ENCODE results near the gene ERC2.

The ERC2 gene

DNA sequence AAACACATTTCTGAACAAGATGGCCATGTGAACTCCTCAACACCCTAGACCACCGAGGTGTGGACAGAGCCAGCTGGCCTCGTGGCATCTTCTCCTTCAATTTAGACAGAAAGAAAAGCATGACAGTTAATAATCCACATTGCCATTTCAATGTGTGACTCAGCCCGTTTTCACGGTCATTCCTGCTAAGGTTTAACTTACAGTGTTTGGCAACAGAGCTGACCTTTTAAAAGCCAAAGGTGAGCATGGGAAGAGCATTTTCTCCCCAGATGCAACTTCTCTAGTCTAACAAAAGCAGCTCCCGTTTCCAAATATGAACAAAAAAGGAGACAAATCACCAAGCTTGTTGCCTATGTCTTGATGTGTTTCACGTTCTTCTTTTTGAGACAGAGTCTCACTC is 563.6 kb downstream of the ERC2 start:
- no peak for DNase-seq

DNA sequence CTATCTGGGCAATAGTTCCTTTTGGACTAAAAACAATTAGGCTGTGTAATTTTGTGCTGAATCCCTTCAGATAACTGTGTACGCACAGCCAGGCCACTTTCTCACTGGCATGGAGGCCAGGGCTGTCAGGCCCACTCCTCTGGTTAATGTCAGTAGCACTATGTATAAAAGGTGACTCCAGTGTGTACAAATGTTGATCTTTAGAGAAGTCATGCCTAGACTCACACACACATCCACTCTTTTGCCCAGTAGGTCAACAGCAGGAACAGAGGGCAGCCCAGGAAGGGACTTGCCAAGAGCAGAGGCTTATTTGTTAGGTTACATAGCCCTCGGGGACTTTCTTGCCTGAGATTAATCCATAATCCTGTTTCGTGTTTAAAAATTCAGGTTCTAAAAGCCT is 564.6 kb downstream of the ERC2 start:
- no peak for DNase-seq

DNA sequence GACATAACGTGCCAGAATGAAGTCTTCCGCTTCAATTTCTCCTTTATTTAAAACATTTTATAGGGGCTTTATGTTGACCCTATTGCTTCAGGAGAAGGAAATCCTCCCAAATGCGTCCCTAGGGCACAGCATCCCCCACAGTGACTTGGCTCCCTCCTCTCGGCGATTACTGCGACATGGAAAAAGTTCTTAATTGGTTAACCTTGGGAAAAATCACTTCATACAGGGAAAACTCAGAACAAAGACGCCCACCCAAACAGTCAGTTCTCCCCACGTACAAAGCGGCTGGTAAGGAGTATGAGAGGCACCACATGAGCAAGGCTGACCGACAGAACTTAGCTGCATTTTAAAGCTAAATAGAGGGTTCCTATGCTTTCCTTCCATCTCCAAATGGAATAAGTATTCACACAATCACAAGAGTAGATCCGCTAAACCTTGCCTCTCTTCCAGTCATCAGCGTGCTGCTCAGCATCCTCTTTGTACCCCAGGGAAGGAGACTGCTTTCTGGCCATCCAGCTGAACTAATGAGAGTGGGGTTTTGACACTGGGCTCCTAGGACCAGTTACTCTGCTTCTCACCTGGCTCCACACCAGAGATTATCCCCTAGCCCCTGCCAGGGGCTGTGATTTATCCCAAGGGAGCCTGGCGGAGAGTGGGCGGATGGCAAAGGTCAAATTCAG is 565.9 kb downstream of the ERC2 start:
- no peak for DNase-seq

DNA sequence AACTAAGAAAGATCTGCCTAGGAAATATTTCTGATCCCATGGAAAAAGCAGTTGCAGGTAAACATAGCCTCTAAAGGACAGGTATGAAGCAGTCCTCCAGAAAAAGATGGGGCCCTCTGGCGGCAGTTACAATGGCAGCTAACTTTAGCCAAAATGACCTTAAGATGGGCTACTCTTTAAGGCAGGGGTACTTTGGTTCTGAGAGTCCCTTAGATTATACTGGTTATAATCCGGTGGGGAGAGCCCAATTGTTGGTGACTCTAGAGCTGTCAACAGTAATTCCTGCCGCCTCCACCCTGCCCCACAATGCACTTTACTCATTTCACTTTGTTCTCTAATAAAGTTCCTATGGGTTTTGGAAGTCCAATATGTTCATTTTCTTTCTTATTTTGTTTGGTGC is 568.4 kb downstream of the ERC2 start:
- DNase-seq, result no peak

DNA sequence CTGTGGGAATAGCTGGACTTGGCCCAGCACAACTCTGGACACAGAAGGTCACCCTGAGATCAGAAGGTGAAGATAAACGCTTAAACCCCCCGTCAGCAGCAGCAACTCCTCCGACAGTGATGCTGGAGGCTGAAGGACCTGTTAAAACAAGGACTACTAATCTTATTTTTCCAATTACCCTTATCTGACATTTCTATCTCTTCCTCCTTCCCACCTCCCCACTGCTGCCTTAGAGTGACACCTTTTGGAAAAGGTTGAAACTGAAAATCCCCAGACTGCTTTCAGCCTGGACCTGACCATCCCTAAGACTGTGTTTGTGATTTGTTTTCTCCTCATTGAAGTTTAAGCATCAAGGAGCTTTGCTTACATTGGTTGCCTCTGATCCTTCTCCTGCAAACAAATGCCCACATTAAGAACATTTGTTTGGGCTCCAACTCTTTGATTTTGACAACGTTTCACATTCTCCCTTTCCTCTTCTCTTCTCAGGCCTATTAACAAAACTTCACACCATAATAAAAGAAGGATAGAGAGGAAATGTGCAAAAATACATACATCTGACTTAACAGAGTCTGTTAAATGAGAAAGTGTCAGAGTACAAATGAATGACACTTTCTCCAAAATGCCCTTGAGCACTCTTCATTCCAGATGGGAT is 570.6 kb downstream of the ERC2 start:
- no peak for DNase-seq

DNA sequence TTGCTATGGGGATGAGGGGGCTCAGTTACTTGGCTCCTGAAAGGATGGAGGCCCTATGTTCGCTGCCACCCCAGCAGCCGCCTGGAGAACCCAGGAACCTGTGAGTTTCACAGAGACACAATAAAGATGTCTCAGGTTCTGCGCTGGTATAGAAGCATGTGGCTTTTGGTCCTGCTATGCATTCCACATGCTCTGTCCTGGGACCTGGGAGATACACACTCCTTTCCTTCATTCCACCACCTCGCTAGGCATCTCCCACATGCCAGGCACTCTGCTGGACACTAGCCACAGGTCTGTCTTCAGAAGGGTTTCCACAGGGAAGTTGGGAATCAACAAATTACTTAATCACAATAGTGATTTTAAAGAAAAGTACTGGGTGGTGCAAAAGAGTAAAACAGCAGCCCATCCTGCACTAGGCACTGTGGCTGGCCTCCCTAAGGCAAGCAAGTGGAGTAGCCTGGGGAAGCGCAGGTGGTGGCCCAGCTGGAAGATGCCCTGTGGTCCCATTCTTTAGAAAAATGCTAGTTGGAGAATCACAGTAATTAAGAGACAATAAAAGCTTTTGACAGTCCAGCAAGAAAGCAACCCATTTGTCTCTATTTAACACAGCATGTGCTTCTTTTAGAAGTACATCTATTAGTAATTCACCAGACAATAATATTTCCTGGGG is 572.2 kb downstream of the ERC2 start:
- DNase-seq, result no peak

DNA sequence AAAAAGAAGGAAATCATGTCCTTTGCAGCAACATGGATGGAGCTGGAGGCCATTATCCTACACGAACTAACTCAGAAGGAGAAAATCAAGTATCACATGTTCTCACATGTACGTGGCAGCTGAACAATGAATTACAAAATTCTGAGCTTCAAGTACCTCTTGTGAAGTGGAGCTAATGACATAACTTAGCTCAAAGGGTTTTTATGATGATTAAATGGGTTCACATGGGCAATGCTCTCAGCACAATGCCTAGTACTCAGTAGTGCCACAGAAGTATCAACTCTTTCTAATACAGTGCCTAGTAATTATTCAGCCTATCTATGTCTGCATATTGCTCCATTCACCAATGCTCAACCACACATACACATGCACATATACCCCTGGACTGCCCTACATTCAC is 573.7 kb downstream of the ERC2 start:
- no peak for DNase-seq

DNA sequence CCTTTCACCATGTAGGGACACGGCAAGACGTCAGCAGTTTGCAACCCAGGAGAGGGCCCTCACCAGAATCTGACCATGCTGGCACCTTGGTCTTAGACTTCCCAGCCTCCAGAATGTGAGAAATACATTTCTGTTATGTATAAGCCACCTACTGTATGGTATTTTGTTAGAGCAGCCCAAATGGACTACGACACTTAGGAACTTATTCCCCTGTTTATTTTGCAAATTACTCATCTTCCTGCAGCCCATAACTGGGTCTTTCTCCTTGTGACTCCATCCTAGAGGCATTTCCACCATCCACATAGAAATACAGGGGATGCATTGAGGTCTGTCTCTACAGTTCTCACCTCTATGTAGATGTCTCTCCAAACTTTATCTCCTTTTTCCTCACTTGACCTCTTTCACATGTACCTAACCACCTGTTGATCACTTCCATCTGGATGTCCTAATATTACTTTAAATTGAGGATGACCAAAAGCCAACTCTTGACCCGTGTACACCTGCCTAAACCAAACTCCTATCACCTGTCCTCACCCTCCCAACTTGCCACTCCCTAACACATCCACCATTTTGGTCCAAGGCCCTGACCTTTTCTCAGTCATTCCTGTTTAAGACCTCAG is 575.1 kb downstream of the ERC2 start:
- no peak for DNase-seq

DNA sequence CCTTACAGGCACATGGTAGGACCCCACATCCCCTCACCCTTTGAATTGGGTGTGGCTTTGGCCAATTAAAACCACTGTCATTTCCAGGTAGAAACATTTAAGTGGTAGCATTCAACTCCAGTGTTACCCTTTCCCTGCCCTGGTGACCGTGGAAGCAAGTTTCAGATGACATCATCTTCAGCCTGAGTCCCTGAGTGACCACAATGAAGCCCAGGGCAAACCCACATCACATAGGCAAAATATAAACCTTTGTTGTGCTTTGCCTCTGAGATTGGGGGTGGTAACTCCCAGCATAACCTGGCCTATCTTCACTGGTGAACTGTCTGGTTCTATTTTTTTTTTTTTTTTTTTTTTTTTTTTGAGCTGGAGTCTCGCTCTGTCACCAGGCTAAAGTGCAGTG is 577.2 kb downstream of the ERC2 start:
- no peak for DNase-seq

DNA sequence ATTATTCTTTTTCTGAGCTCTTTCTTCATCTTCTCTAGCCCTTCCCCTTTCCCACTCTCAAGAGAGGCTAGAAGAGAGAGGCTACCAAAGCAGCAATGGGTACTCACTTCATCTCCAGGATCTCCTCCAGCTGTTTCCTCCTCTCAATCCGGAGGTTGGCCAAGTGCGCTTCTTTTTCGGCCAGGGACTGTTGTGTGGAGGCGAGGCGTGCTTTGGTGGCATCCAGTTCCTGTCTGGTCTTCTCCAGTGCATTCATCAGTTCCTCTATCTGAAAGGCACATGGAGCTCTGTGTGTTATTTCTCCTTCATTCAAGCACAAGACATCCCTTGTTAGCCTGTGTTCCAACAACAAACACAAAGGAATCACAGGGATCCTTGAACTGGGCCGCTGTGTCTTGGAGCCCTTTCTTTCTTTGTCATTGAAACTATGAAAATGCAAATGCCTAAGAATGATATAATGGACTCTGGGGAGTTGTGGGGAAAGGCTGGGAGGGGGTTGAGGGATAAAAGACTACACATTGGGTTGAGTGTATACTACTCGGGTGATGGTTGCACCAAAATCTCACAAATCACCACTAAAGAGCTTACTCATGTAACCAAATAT is 579.9 kb downstream of the ERC2 start:
- DNase-seq, result no peak

DNA sequence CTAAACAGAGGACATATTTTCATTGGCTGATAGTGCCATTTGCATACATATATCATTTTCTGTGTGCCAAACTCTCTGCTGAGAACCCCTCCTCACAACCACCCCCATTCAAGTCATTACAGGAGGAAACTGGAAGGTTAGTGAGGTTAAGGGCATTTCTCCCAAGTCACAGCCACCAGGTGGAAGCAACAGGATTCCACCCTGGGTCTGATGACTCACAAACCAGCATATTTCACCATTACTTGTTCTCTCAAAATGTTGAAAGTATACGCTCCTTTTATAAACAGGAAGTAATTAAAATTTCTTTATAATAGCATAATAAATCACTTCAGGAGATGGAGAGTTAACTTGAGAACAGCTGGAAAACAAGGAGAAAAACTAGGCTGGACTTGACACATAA is 582.5 kb downstream of the ERC2 start:
- DNase-seq, result no peak

DNA sequence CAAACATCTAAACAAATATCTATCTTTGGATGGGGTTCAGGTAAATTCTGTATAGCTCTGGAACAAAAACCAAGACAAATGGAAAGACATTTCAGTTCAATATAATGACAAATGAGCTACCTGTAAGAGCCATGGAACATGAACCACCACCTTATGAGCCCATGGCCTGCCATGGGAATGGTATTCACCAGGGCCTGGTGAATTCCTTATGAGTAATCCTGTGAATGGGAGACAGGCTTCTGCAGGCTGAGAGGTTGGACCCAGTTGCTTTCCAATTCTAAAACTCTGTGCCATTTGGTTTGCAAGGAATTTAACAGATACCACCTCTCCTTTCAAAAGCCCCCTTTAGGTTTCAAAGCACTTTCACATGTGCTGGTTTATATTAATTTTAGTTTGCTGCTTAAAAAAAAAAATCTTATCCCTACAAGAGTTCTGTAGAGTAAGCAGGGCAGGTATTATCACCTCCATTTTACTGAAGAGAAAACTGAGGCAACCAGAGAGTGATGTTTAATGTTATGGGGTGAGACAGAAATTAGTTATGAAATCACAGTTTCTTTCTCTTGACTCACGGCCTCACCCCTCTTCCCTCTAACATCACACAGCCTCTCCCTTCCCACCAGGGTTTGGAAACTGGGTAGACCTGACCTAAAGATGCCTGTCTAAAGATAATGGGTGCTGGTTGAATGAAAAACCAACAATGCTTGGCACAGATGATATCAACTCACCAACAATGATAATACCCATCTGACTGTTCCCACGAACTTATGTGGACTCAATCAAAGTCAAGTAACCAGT is 583.6 kb downstream of the ERC2 start:
- no peak for DNase-seq

DNA sequence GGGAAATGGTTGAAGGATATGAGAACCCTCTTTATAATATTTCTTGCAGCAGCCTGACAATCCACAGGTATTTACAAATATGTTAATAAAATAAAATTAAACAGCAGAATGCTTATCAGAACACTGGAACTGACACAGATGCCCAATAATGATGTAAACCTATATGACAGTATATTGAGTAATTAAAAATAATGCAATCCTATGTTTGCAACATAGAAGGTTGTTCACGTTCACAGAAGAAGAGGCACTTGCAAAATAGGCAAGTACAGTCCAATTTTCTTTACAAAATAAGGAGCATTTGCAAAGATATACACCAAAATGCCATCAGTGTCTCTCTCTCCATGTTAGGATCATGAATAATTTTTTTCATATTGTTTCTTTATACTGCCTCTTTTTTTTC is 584.2 kb downstream of the ERC2 start:
- DNase-seq, result no peak

DNA sequence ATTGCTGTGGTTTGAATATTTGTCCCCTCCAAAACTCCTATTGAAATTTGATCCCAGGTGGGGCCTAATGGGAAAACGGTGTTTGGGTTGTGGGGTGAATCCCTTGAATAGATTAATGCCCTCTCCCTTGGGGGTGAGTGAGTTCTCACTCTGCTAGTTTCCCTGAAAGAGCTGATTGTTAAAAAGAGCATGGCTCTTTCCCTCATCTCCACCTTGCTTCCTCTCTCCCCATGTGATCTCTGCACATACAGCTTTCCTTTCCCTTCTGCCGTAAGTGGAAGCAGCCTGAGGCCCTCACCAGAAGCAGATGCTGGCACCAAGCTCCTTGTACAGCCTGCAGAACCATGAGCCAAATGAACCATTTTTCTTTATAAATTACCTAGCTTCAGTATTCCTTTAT is 586.3 kb downstream of the ERC2 start:
- DNase-seq, result no peak

DNA sequence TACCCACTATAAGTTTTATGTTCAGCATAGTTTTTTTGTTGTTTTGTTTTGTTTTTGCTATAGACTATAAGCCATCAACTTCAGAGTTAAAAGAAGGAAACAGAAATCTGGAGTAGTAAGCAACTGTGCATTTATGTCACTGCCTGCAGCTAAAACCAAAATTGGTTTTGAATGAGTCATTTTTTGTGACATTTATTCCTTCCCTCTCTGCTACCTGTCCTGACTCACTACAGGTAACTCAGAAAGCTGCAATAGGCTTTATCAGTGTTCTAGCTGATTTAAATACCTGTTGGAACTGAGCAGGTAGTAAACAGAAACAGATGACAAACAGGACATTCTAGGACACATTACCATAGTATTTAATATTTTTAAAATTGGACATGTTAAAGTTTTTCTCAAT is 587.9 kb downstream of the ERC2 start:
- no peak for DNase-seq

DNA sequence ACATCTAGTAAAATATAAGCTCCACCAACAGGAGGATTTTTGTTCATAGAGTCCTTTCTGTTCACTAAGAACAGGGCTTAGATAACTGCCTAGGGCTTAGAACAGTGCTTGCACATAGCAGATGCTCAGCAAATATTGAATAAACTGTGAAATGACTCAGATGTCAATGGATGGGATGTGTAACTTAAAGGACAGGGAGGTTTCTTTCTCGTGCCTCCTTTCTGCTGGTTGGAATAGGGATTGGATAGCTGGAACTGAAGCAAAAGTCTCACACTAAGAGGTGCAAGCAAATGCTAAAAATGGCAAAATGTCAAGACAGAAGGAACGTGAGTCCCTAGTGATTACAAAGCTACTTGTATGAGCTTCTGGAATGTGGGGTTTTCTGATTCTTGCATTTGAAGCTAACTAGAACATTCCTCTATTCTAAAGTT is 588.4 kb downstream of the ERC2 start:
- no peak for DNase-seq

DNA sequence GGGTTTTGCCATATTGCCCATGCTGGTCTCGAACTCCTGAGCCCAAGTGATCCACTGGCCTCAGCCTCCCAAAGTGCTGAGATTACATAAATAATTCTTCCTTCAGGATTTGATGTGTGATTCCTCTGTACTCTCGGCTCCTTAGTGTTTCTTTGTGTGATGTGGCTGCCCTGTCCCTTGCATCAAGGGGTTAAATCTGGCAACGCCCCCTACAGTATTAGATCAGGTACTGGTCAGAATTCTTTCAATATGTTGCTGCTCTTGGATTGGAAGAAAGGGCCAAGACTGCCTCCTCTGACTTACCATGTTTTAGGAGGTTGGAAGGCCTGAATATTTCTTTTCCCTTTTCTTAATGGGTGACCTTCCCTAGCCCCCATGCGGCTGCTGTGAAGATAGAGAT is 590.6 kb downstream of the ERC2 start:
- DNase-seq, result no peak

DNA sequence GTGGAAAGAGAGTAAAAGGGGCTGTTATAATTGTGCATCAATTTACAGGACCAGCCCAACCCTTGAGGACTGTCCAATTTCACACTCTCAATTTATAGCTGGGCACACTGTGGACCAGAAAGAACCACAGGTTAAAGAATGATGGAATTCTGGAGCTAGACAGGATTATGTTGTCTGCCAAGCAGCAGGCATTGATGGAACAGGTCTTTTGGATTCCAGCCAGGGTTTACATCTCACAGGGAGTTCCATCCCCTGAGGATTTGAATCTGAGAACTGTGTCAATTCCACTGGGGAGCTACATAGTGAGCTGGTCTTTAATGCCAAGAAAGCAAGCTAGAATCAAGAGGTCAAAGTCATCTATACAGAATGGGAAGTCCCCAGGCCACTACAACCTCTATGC is 591.7 kb downstream of the ERC2 start:
- no peak for DNase-seq

DNA sequence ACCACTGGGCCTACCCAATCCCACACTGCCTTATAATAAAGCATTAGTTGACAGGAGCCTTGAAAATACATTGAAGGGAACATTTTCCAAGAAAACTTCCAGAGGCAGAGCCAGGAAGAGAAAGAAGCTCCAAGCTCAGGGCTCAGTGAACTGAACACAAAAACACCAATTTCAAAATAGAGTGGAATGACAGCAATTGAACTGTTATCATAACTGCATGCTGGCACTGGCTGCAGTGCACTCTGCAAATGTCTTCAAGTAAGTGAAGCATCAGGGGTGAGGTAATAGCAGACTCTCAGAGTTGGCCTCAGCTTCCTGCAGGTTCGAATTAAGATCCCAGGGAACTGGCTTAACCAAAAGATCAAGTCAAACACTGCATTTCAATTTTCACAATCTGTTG is 593.2 kb downstream of the ERC2 start:
- no peak for DNase-seq

DNA sequence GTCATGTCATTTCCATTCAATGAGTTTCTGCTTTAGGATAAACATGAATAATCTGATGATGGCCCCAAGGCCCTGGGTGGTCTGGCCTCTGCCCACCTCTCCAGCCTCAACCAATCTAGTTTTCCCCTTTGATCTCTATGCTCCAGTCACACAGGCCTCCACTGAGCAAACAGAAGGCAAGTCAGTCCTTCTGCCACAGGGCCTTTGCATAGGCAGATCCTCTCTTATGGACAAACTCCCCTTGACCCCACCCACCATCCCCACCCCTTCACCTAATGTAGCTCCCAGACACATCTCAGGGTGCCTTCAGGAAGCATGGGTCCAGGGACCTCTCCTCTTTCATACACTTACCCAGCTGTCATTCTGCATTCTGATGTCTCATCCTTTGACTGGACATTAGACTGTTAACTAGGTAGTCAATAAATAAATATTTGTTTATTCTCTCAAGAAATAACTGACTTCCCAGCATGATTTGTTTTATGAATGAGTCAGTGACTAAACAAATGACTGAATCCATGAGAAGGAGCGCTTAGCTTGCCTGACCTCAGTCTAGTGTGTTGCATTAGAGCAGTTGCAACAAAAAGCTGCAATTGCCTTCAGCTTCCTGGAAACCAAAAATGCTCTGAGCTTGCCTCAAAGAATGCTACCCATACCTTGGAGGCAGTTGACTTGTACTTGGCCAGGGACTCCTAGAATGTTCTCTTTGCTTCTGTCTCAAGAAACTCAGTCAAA is 594.6 kb downstream of the ERC2 start:
- no peak for DNase-seq

DNA sequence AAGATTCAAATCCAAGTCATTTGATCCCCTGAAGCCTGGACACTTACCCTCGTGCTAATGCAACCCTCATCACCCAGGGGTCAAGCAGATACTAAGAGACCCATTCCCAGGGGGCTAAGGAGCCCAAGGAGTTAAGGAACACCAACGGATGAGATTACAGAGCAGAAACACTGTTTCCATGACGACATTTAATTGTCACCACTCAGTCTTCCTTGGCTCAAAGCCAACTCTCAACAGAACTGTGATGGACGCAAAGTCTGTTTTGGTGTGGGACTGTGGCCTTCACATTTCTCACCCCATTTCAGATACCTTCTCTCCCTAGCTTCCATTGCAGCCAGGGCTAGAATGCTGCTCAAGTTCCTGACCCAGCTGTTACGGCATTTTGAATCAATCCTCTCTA is 597.7 kb downstream of the ERC2 start:
- no peak for DNase-seq

DNA sequence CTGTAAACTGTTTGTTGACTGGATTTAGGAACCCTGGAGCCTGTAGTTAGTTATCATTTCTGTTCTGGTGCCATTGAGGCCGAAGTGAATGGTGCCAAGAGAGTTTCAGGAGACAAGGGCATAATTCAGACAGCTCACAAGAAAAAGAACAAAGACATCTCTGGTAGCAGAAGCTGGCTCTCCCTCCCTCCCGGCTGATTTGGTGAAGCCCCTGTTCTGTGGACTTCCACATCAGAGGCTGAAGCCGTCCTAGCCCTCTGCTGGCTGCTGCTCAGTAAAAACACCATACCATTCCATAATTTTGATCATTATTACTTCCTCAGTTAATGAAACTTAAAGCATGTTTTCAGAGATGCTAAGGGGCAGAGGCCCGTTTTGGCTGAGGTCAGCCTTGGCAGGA is 599.9 kb downstream of the ERC2 start:
- DNase-seq, result no peak

Data from NCI-H1048 (cell line).